ELR (cell line): ENCODE data around the gene AJUBA.
"Not testable (repeated sequence)": the region's sequence is repeated elsewhere in the genome, so short reads cannot be mapped to it uniquely, and the experiment has no call there.

ENCODE experiments used
- DNase-seq: peaks from one replicate; pipeline ENCODE4 v3.0.0-alpha.2; 2015; ENCODE audit warnings: low read depth

Gene AJUBA

DNA sequence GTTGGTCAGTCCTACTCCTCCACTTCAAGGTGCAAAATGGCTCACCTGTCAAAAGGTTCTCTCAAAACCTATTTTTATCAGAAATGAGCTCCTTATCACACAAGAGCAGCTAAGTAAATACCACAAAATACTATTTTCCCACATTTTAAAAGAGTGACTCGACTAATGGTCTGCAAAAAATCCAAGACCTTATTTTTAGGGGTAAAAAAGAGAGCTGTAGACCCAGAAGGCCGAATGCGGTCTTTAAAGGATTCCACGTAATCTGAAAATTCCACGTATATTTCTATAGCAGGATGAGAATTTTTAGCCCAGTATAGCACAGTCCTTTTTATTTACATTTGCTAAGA lies 23.8 kb upstream of the AJUBA start:
- peak; percentile 18 for DNase-seq

DNA sequence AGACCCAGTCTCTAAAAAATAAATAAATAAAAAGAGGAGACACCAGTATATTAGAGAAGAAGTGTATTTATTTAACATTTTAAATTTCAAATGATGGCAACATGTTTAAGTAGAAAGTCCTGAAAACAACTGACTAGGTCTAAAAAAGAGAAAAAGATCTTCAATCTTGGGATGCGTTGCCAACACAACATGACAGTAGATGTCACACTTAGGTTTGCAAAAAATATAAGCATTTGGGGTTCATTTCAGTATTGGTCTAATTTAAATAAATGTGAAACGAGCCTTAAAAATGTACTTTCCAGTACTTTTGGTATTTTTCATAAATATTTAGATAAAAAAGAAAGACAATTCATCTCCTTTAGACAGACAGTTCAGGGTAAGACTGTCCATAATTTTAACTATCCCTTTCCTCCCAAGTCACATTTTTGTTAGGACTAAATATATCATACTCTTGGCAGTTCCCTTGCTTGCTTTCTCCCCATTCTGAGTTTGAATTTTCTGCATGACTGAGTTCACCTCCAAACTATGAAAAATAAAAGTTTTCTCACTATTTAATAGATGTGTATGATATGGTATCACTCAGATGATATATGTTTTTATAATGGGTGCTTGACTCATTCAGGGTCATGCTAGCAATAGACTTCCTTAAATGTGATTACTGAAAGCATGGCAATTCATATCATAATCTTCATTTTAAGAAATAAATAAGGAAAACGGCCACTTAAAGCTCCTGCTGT lies 23.3 kb upstream of the AJUBA start:
- peak; percentile 38 for DNase-seq

DNA sequence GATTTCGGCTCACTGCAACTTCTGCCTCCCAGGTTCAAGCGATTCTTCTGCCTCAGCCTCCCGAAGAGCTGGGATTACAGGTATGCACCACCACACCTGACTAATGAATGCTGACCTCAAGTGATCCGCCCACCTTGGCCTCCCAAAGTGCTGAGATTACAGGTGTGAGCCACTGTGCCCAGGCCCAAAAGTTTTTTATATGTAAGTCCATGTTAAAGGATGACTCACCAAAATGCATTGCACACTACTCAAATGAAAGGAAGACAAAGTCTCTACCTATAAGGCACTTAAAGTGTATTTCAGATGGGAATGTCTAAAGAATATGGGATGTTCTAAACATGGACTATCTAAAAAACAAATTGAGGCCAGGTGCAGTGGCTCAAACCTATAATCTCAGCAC lies 21.9 kb upstream of the AJUBA start:
- not testable (repeated sequence) for DNase-seq

DNA sequence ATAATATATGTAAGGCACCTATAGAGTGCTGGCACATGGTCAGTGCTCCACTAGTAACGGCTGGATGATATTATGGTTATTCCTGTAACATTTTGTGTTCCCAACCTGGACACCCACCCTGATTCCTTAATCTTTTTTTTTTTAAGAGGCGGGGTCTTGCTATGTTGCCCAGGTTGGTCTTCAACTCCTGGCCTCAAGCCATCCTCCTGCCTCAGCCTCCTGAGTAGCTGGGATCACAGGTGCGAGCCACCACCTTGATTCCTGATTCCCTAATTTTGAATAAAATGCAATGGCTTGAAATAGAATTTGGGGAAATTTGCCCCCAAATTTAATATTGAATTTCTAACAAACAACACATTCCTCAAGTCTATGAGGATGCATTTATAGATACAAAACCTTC lies 20.2 kb upstream of the AJUBA start:
- DNase-seq = no peak

DNA sequence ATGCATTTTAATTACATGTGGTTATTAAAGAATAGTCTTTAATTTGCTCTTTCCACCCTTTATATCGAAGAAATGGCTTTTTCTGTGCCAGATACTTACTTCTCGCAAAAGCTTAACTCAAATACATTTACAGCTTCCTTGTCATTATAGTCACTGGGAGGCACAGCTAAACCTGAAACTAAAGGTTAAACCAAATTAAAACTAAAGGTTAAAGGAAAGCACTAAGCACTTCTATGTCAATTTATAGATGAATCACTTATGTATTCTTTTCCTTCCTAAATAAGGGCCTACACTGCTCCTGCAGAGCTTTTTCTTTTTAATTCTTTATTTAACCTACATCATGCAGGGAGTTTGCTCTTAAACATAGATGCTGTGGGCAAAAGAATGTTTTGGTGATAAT lies 18.5 kb upstream of the AJUBA start:
- no peak for DNase-seq

DNA sequence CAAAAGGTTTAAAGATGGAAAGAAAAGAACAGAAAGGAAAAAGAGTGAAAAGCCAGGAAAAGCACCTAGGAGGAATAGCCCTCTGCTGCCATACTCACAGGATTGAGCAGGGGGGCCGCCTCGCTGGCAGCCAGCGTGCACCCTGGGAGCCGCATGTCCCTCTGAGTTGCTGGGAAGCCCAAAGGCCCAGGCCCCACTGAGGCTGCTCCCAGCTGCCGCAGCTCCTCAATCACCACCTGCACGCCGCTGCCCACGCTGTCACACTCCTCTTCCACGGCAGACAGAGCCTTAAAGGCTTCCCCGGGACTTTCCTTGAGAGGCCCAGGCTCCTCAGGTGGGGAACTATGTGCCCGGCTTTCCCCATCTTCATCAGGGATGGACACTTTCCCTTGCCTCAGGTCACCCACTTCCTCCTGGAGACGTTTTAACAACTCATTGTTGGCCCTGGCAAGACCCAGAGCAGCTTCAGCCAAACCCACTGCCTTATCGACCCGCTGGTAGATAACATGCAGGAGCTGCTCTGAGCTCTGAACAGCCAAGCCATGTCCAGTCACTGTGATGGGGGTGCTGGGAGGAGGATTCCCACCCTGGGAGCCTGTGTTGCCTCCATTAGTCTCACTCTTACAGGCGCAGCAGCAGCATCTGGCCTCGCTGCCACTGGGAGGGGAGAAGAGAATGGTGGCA lies 16.1 kb upstream of the AJUBA start:
- DNase-seq = no peak

DNA sequence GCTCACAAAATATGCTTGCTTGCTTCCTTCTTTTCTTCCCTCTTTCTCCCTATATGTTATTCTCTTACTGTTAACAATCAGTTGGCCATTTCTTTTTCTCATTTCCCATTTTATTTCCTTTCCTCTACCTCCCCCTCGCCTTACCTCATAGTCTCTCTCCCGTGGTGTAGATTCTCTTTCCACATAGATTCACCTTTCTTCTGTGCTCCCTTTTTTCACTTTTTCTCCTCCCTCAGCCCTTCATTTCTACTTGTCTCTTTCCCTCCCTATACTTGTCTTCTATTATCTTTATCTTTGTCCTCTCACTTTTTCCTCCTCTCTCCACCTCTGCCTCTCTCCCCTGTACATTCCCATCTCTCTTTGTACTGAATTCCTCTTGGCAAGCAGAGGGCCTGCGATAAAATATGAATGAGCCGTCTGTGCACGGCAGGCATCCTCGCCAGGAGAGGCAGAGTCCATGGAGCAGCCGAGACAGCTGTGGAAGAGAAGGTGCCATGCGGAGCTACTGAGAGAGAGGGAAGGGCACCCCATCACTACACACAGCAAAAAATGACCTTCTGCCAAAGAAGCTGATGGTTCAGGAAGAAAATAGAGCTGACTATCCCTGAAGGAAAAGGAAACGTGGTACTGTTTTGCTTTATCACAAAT lies 15.4 kb upstream of the AJUBA start:
- DNase-seq = no peak

DNA sequence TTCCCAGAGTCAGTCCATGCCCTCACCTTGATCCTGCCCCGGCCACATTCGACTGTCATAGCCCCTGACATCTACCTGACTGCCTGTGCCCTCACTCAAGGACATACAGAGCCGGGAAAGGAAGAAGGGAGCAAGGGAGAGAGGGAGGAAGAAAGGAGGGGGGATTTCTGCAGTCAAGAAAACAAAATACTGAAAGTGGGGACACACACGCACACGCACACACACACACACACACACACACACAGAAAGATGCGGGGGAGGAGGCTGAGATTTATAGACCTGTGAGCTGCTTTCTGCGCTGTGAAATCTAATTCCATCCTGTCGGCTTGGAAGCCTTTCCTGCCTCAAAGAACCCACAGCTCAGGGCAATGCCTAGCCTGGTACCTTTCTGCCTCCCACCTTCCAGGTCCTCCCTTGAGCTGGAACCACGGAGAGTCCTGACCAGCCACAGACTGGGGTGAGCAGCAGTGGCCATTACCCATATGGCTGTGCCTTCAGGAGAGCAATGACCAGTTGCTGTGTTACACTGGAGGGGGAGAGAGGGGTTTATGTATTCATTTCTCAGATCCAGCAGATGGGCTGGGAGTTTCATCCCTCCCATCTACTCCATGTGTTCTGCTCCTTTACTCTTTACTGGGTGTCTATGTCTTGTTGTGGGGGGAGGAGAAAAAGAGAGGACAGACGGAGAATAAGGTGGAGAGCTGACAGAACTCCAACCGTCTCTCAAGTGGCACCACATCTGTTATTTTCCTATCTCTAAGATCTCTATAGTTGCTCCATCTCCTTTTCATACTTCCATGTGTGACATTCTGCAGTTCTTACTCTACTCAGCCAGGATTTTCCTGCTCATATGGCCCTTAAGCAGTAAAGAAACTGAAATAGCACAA lies 14.7 kb upstream of the AJUBA start:
- DNase-seq = no peak

DNA sequence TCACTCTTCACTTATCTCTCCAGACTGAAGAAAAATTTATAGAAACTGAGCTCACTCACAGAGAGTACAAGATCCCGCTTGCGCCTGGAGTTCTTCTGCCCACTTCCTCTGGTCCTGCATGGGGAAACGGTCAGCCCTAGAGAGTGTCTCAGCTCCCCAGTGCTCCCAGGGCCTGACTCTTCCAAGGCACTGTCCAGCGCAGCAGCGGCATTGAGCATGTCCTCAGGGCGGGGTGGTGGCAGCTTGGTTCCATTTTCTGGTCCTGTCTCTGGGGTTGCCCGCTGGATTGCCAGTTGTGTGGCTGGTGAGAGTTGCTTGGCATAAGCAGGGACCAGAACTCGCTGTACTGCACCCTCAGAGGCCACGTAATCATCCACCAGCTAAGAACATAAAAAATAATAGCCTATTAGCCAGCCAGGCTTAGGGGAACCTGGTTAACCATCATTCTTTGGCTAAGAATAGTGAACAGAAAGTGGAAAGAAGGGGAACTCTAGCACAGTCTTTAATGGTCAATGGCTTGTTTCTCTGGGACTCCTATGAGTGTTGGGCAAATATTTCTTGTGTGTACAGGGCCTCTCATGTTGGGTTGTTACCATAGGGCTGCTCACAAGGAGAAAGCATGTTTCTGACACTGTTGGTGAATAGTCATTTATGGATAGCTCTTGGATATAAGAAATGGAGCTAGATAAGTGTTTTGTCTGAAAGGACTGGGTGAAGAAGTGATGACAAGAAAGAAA lies 13.7 kb upstream of the AJUBA start:
- no peak for DNase-seq

DNA sequence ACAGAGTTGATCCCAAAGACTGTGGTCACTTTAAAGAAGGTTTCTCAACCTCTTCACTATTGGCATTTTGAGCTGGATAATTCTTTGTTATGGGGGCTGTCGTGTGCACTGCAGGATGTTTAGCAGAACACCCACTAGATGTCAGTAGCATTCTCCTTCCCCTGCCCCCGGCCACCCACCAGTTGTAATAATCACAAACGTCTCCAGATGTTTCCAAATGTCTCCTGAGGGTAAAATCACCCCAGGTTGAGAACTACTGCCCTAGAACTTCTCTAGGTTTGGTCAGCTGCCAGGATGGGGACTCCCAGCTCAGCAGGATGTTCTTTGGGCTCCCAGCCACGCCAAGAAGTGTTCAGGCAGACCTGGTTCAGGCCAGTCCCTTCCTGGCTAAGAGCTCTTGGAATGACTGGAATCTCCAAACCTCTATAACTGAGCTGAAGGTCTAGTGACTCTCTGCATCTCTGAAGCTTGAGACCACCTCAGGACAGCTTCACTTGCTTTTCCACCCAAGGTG lies 12.5 kb upstream of the AJUBA start:
- peak; percentile 63 for DNase-seq

DNA sequence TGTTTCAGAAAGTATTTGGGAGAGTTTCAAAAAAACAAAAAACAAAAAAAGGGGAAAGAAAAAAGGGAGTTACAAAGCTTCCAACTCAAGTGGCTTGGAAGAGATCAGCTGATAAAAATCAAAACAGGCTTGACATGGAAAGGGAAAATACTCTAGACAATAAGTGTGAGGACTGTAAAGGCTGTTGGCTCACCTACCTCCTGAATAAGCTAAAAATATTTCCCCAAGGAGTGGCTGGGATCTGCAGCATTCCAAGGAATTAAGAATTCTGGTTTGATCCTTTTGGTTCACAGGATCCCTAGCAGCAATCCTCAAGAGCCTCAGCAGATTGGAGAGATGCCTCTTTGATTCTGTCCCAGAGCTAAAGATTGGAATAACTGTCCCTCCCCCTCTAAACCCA lies 11.2 kb upstream of the AJUBA start:
- DNase-seq = no peak

DNA sequence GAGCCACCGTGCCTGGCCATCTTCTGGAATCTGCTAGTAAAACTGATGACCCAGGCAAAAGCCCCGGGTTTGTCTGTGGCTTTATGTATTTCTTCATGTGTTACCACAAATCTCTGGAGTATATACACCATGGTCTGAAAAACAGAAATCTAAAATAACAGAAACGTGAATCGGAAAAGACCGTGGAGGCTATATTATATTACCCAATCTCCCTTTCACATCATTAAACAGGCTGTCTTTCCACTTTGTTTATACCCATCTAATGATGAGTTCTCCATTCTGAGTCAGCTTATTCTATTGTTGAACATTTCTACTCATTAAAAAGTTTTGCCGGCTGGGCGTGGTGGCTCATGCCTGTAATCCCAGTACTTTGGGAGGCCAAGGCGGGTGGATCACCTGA lies 9.5 kb upstream of the AJUBA start:
- no peak for DNase-seq

DNA sequence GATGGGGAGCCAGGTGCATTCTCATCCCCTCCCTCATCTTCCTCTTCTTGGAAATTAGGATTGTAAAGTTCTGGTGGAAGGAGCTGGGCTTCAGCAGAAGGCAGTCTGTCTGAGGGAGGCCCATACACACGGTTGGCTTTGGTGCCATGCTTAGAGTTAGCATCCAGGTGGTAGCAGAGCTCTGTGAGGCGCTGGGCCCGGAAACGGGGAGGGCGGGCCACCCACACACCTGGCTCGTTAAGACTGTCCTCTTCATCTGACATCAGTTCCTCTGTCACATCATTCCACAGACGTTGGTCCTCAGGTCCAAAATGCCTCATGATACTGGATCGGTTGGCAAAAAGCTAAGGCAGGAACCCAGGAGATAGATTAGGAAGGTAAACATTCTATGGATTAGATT lies 4.9 kb upstream of the AJUBA start:
- DNase-seq = no peak

DNA sequence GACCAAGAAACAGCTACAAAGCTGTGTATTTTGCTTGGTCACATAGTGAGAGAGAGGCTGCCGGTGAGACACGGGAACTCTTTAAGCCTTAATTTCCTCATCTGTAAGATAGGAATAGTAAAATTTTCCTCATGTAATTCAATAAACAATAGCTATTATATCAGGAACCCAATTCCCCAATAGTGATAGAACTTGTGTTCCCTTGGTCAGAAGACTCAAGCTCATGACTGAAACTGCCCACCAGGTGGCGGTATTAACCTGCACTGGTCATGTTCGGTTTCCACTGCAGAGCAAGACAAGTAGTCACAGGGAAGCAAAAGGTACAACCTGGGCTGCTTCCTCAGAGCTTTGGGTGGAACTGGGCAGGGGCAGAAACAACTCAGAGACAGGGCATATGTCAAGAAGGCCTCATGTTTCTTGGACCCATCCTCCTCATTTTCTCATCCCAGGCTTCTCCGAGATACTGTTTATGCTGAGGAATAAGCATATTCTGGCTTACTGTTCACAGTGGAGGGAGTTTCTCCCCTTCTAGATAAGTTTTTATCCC lies 4.2 kb upstream of the AJUBA start:
- peak; percentile 83 for DNase-seq

DNA sequence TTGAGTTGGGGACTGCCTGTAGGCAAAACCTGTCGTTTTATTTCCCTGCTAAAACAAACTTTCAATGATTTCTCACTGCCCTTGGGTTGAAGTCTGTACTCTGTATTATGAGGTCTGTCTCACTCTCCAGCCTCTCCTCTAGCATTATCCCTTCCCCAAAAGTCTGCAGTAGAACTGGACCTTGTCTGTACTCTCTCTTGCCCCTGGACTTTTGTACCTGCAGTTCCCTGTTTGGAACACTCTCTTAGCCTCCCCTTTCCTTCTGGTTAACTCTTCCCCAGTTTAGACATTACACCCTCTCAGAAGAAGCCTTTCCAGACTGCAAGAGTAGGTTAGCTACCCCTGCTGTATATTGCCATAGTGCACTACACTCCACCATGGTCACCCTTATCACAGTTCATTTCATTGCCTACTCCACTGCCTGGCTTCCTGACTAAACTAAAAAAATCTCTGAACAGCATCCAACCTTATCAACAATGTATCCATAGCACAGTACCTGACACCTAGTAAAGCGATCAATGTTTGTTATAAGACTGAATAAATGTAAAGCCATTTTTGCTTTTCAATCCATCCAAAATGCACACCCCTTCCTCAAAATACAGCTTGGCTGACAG lies 3.6 kb upstream of the AJUBA start:
- DNase-seq = no peak

DNA sequence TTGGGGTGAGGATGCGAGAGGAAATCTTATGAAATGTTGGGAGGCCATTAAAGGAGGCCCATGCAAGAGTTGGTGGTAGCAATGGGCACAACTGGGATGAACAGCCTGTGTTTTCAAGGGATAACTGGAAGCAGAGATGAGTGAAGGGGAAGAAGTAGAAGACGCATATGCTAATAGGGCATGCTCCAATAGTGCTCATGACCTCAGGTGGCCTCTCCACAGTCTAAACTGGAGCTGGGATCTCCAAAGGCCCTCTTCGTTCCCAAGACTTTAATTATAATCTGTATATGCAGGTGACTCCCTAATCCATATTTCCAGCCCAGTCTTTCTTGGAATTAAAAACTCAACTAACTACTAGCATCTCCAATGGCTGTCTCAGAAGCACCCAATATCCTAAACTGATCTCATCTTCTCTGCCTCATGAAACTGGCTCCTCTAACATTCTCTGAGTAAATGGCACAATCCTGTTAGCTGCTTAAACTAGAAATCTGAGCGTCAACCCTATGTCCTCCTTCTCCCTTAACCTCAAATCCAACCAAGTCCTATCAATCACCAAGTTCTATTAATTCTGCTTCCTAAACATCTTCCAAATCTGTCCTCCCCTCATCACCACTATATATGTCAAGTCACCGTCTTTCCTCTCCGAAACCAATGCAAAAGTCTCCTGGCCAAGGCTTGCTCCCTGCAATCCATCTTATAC lies 2.8 kb upstream of the AJUBA start:
- no peak for DNase-seq

DNA sequence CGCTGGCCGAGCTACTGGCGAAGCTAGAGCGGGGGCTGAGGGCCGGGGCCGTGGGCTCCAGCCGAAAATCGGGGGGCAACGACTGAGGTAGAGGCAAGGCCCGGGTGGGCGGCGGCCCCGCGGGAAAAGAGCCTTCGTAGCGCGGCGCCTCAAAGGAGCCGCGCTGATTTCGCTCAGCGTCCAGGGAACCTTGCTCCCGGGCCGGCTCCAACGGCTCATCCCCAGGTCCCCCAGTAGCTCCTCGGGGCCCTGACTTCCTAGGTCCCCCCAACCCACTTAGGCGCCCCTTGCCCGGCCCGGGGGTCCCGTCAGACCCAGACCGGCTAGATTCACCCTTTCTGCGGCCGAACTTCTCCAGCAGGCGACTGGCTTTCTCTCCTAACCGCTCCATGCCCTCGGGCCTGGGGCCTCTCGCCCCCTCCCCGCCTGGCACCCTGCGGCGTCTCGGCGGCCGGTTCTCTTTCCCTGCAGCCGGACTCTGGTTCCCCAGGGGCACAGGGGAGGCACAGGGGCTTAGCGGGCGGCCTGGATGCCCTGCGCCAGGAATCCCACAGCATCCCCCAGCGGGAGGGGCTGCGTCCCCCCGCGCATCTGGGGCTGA lies 375 bp downstream of the AJUBA start:
- no peak for DNase-seq

DNA sequence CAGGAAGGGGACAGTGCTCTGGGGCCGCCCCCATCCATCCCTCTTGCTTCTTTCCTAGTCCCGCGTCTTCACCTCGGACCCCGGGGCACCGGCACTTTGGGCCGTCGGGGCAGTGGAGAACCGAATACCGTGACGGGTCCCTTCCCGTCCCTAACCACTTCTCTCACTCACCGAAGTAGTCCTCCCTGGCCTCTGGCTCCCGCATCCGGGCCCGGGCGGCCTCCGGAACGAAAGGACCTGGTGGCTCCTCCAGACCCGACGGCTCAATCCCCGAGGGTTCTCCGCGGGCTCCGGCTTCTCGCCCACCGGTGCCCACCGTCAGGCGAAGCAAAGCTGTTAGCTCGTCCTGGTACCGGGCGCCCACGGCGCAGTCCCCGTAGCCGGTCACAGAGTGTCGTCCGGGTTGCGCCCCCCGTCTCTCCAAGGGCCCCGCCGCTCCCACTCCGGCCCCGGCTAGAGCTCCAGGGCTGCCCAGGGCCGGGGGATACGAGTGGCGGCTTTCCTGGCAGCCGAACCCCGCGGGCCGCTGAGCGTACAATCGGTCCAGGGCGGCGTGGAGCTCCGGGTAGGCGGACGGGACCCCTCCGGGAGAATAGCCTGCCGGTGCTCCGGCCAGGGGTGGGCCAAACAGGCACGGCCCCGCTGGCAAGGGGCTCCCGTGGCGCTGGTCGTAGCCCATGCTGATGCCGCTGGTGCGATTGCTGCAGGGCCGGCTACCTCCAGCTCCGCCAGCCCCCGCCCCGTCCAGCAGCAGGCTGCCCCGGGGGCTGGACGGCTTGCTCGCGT lies 1.1 kb downstream of the AJUBA start:
- DNase-seq = peak; percentile 55

DNA sequence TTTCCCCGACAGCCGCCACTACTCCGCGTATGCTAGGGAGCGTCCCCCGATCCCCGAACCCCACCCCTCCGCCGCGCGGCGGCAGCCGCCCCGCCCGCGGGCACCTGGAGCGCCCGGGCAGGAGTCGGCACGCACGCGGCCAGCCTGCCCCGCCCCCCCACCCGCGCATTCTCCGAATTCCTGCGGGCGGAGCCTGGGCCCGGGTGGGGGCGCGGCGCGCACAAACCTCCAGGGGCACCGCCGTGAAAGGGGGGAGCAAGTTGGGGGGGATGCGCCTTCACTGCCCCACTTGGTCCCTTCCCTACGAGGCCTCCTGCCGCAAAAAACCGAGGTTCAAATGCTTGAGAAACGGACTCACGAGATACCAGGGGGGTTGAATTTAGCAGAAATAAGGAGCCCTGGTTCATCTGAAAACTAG lies 1.7 kb downstream of the AJUBA start:
- DNase-seq = peak; percentile 77
